Measurements from ENCODE around the gene TATDN3. TPM values are rescaled to one million over a fixed set of nuclear protein-coding genes. Genes with fewer than 3 reads are reported as not detected.

TATDN3 gene
- total RNA-seq, 1 experiment from 2014 or later, result 17.3 TPM

DNA sequence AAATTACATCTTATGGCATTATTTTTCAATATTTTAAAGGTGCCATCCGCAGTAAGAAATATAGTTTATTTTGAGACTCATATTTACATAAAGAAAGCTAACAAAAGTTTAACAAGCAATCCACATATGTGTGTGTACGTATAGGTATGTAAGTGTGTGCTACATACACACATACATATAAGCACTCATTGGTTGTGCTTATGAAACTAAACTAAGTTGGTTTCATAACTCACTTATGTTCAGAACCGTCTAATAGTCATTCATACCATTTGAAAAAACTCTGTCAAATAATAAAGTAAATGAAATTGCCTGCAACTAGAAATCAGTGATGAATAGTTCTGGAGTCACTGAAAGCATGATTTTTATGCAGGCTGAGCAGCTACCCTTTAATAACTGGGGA, 14.1 kb downstream of the TATDN3 start:
- no peak overlapping the region for H3K4me3 ChIP-seq (ENCODE audit: low read depth, low read length, poor library complexity, severe bottlenecking)
- no peak for DNase-seq (ENCODE audit: low spot score)
- no peaks in the 10 kb centered on the region for H3K9me3 ChIP-seq (ENCODE audit: low read depth, low read length, poor library complexity, severe bottlenecking)
- POLR2A ChIA-PET (ENCODE audit: low non-redundant PET), result no interaction called here
- BruUV-seq (replicated peaks), result no TSS peak
- no peak for TF ChIP-seq EZH2 (IDR thresholded peaks at IDR 0.05; ENCODE audit: borderline replicate concordance, low read depth, low read length, poor library complexity, severe bottlenecking)
- TF ChIP-seq, protein P1, sequence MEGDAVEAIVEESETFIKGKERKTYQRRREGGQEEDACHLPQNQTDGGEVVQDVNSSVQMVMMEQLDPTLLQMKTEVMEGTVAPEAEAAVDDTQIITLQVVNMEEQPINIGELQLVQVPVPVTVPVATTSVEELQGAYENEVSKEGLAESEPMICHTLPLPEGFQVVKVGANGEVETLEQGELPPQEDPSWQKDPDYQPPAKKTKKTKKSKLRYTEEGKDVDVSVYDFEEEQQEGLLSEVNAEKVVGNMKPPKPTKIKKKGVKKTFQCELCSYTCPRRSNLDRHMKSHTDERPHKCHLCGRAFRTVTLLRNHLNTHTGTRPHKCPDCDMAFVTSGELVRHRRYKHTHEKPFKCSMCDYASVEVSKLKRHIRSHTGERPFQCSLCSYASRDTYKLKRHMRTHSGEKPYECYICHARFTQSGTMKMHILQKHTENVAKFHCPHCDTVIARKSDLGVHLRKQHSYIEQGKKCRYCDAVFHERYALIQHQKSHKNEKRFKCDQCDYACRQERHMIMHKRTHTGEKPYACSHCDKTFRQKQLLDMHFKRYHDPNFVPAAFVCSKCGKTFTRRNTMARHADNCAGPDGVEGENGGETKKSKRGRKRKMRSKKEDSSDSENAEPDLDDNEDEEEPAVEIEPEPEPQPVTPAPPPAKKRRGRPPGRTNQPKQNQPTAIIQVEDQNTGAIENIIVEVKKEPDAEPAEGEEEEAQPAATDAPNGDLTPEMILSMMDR (conservative IDR thresholded peaks at IDR 0.05; ENCODE audit: low read depth, low read length), result no peak
- no peaks in the 10 kb centered on the region for H3K4me1 ChIP-seq (ENCODE audit: insufficient read depth, low read length, poor library complexity, severe bottlenecking)
- intact Hi-C loops (cut with micrococcal nuclease; ENCODE audit: unreplicated experiment), result no loop called here
- no peak overlapping the region for H3K27ac ChIP-seq (ENCODE audit: low read depth, low read length, poor library complexity, severe bottlenecking)
- CTCF ChIA-PET, result no interaction called here
- no peaks in the 10 kb centered on the region for H3K27me3 ChIP-seq (replicated peaks; ENCODE audit: insufficient read depth, low read depth, low read length, poor library complexity)
- peaks cover 6% of the 10 kb centered on the region for H3K36me3 ChIP-seq (ENCODE audit: insufficient read depth, low read length, poor library complexity, severe bottlenecking)

DNA sequence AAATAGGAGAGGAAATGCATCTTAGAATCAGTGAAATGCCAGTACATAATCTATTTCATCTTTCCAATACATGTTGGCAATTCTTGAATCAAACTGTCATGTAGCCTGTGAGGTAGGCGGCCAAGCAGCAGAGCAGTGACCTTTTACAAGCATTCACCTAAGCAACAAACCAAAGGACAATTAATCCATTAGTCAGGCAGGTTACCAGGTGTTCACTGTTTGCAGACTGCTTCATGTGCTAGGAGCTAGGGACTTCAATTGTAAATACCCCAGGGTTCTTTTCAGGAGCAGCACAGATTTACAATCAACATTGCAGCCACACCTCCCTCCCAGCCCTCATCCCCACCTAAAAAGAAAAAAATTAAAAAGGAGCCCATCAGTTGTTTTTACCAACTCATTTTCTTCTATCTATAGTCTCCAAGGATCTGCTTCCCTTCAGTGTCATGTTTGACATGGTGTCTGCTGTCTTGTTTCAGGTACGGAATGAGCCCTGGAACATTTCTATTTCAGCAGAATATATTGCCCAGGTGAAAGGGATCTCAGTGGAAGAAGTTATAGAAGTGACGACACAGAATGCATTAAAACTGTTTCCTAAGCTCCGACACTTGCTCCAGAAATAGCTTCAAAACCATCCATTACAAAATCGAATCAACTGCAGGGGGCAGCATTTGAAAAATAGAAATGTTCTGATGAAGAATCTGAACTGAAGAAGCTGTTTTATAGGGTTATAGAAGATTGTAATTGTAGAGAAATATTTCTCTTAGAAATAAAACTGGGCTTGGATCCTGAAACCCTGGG, 23.0 kb downstream of the TATDN3 start:
- Histone ChIP-seq H3K4me3 (ENCODE audit: low read depth, low read length, poor library complexity, severe bottlenecking) (no peak overlapping the region), H3K9me3 (ENCODE audit: low read depth, low read length, poor library complexity, severe bottlenecking) (no peaks in the 10 kb centered on the region), H3K36me3 (ENCODE audit: insufficient read depth, low read length, poor library complexity, severe bottlenecking) (no peaks in the 10 kb centered on the region), H3K4me1 (ENCODE audit: insufficient read depth, low read length, poor library complexity, severe bottlenecking) (no peaks in the 10 kb centered on the region), H3K27me3 (replicated peaks; ENCODE audit: insufficient read depth, low read depth, low read length, poor library complexity) (no peaks in the 10 kb centered on the region), H3K27ac (ENCODE audit: low read depth, low read length, poor library complexity, severe bottlenecking) (no peak overlapping the region)
- peak; percentile 26 for DNase-seq (ENCODE audit: low spot score)
- POLR2A ChIA-PET (ENCODE audit: low non-redundant PET), result no interaction called here
- TF ChIP-seq, protein P1 (conservative IDR thresholded peaks at IDR 0.05; ENCODE audit: low read depth, low read length), result peak; percentile 55; the same call in 1 of the 2 replicates
- no peak for TF ChIP-seq EZH2 (IDR thresholded peaks at IDR 0.05; ENCODE audit: borderline replicate concordance, low read depth, low read length, poor library complexity, severe bottlenecking)
- intact Hi-C loops (cut with micrococcal nuclease; ENCODE audit: unreplicated experiment), result loop anchor here (5.0 kb wide), 1 partner anchor 183 kb away; no protein-coding TSS in a partner anchor
- BruUV-seq (replicated peaks), result TSS peak; percentile 22
- CTCF ChIA-PET, result interaction anchor here (0.6 to 0.7 kb wide), 2 partner anchors 13 to 226 kb away, joined by 3 to 4 read pairs; no protein-coding TSS in a partner anchor

DNA sequence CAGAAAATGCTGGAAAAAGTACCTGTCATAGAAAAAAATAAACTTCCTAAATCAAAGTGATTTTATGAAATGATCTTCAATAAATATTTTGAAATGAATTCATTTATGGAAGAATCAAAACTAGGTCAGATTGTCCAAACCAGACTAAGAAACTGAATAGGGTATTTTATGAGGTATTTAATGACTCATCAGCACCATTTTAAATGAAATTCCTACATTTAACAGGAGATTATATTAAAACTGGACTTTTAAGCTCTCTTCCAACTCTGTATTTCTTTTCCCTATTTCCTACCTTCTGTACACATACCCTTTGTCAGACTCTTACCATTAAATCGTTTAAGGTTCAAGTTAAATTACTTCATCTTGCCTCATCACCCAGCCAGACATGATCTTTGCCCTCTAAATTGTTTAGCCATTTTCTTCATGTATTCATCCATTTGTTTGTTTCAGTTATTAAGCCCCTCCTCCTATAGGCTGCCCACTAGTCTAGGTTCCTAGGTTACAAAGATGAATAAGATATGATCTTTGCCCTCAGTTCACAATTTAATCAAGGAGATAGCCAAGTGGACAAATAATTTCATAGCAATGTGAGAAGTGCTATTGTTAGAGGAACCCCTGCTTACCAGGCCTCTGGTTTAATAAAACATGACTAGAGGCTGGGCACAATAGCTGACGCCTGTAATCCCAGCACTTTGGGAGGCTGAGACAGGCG, 25.0 kb downstream of the TATDN3 start:
- no peak for DNase-seq (ENCODE audit: low spot score)
- BruUV-seq (replicated peaks), result no TSS peak
- Histone ChIP-seq H3K4me3 (ENCODE audit: low read depth, low read length, poor library complexity, severe bottlenecking) (no peak overlapping the region), H3K9me3 (ENCODE audit: low read depth, low read length, poor library complexity, severe bottlenecking) (no peaks in the 10 kb centered on the region), H3K27me3 (replicated peaks; ENCODE audit: insufficient read depth, low read depth, low read length, poor library complexity) (no peaks in the 10 kb centered on the region), H3K27ac (ENCODE audit: low read depth, low read length, poor library complexity, severe bottlenecking) (no peak overlapping the region), H3K4me1 (ENCODE audit: insufficient read depth, low read length, poor library complexity, severe bottlenecking) (no peaks in the 10 kb centered on the region), H3K36me3 (ENCODE audit: insufficient read depth, low read length, poor library complexity, severe bottlenecking) (no peaks in the 10 kb centered on the region)
- TF ChIP-seq EZH2 (IDR thresholded peaks at IDR 0.05; ENCODE audit: borderline replicate concordance, low read depth, low read length, poor library complexity, severe bottlenecking), result no peak
- TF ChIP-seq, protein P1 (conservative IDR thresholded peaks at IDR 0.05; ENCODE audit: low read depth, low read length), result no peak
- intact Hi-C loops (cut with micrococcal nuclease; ENCODE audit: unreplicated experiment), result loop anchor here (5.0 kb wide), 1 partner anchor 181 kb away; no protein-coding TSS in a partner anchor
- CTCF ChIA-PET, result no interaction called here
- POLR2A ChIA-PET (ENCODE audit: low non-redundant PET), result no interaction called here

Measured in A673 (cell line).